HEK293 (cell line): ENCODE measurements around the gene C11orf21.

ENCODE experiments used
- CTCF ChIP-seq: fragments of 450-650 bp; formaldehyde crosslinking; IDR thresholded peaks from 2 replicates; pipeline ENCODE4 v1.5.1; 2016; ENCODE audit warnings: missing biosample characterization, missing genetic modification characterization
- GLI4 ChIP-seq: fragments of 450-650 bp; formaldehyde crosslinking; IDR thresholded peaks from 2 replicates; pipeline ENCODE4 v1.5.1; 2016; ENCODE audit warnings: missing biosample characterization, missing genetic modification characterization
- GLIS2 ChIP-seq: fragments of 450-650 bp; formaldehyde crosslinking; IDR thresholded peaks from 2 replicates; pipeline ENCODE4 v1.5.1; 2016; ENCODE audit warnings: missing biosample characterization, missing genetic modification characterization
- HOXC10 ChIP-seq: sonication (generic); formaldehyde crosslinking; IDR thresholded peaks from 2 replicates; pipeline ENCODE4 v1.8.1; 2023; ENCODE audit warnings: mild to moderate bottlenecking, missing genetic modification reagents
- ZFP37 ChIP-seq: fragments of 450-650 bp; formaldehyde crosslinking; IDR thresholded peaks from 2 replicates; pipeline ENCODE4 v1.5.1; 2016; ENCODE audit warnings: missing biosample characterization, missing genetic modification characterization
- ZNF10 ChIP-seq: fragments of 450-650 bp; formaldehyde crosslinking; IDR thresholded peaks from 2 replicates; pipeline ENCODE4 v1.5.1; 2017; ENCODE audit warnings: missing biosample characterization, missing genetic modification characterization
- ZNF121 ChIP-seq: fragments of 450-650 bp; formaldehyde crosslinking; IDR thresholded peaks from 2 replicates; pipeline ENCODE4 v1.5.1; 2016; ENCODE audit warnings: missing biosample characterization, missing genetic modification characterization
- ZNF174 ChIP-seq: fragments of 450-650 bp; formaldehyde crosslinking; IDR thresholded peaks from 2 replicates; pipeline ENCODE4 v1.5.0; 2017; ENCODE audit warnings: missing biosample characterization, mild to moderate bottlenecking, missing genetic modification characterization
- ZNF274 ChIP-seq, 2 experiments: fragments of 200-500 bp in 1 of 2; fragments of 450-650 bp in 1 of 2; sonication (Bioruptor generic) in 1 of 2; formaldehyde crosslinking in 1 of 2; IDR thresholded peaks; 2 replicates each; pipeline versions ENCODE4 v1.5.1 to v1.6.1; 2014 to 2016; ENCODE audit warnings: borderline replicate concordance in 1 of 2, inconsistent platforms in 1 of 2, low read length in 1 of 2, missing biosample characterization in 1 of 2, missing genetic modification characterization in 1 of 2
- ZNF366 ChIP-seq: fragments of 450-650 bp; formaldehyde crosslinking; conservative IDR thresholded peaks from 2 replicates; pipeline ENCODE4 v1.5.1; 2016; ENCODE audit warnings: missing biosample characterization, missing genetic modification characterization
- ZNF513 ChIP-seq: fragments of 450-650 bp; IDR thresholded peaks from 2 replicates; pipeline ENCODE4 v1.5.1; 2018; ENCODE audit warnings: missing biosample characterization, missing genetic modification characterization
- ZNF664 ChIP-seq: fragments of 450-650 bp; formaldehyde crosslinking; IDR thresholded peaks from 2 replicates; pipeline ENCODE4 v1.5.1; 2016; ENCODE audit warnings: missing biosample characterization, missing genetic modification characterization
- ZNF843 ChIP-seq: fragments of 450-650 bp; formaldehyde crosslinking; IDR thresholded peaks from 2 replicates; pipeline ENCODE4 v1.5.1; 2016; ENCODE audit warnings: missing biosample characterization, missing genetic modification characterization

DNA sequence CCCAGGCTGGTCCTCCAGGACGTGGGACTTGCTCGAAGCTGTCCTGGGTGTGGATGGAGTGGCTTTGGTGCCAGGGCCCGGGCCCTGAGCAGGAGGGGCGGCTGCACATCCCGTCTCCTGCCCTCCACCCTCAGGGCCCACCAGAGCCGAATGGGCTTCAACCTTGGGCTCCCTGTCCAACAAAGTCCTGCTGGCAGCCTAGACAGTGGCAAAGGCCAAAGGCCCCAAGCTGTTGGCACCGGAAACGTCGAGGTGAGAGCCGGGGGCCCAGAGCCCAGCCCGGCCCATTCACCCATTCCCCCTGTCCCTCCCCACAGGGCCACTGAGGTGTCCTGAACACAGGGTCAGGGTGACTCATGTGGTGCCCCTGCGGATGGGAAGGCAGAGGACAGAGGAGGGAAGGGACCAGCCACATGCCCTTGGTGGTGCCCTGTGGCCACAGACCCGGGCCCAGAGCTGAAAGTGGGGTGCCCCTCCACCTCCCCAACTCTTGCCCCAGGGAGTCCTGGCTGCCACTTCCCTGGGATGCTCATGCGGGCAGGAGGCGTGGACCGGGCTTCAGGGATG is 9.2 kb upstream of the C11orf21 start:
- TF ChIP-seq ZFP37 (tag by site-specific recombination): no peak
- no peak for TF ChIP-seq CTCF (tag by site-specific recombination)
- TF ChIP-seq ZNF366 (tag by site-specific recombination): no peak
- TF ChIP-seq ZNF274 (IDR thresholded peaks at IDR 0.05; ENCODE audit: low read length): no peak
- TF ChIP-seq ZNF274 (tag by site-specific recombination; IDR thresholded peaks at IDR 0.05; ENCODE audit: borderline replicate concordance): no peak
- no peak for TF ChIP-seq GLI4 (tag by site-specific recombination)
- no peak for TF ChIP-seq ZNF121 (tag by site-specific recombination)
- TF ChIP-seq GLIS2: no peak
- TF ChIP-seq ZNF513 (tag by site-specific recombination): no peak
- no peak for TF ChIP-seq ZNF664 (tag by site-specific recombination)
- TF ChIP-seq ZNF174: no peak
- TF ChIP-seq ZNF843 (tag by site-specific recombination): no peak
- TF ChIP-seq ZNF10 (tag by site-specific recombination): no peak
- no peak for TF ChIP-seq HOXC10 (CRISPR knock-in tag)
